K562 (cell line): ENCODE measurements around the gene CCNB1. TPM values are rescaled to one million over a fixed set of nuclear protein-coding genes. Genes with fewer than 3 reads are reported as not detected.

Experiments
- ATAC-seq: fragments of 200-7000 bp; cut with Tn5 transposase; 3 replicates; pipeline ENCODE4 v1.9.1; 2020; ENCODE audit warnings: moderate library complexity
- BruUV-seq: library from RNA; stranded (reverse); fragments of 400-500 nt; replicated peaks from 2 replicates; lab custom pipeline; 2021; lab: Mats Ljungman, UMichigan
- CTCF ChIA-PET: fragments of 300-600 bp; formaldehyde crosslinking; extraction: SDS; loops from one replicate; lab custom pipeline; 2021; ENCODE audit warnings: low intra/inter-chr PET ratio; lab: Yijun Ruan, JAX
- POLR2A ChIA-PET: fragments of 300-600, 350-650 bp; sonication (Branson Sonifier 250); formaldehyde crosslinking; extraction: SDS; loops from one replicate; lab custom pipeline; 2021; ENCODE audit warnings: antibody characterized with exemption, inconsistent platforms; lab: Yijun Ruan, JAX
- DNase-seq, 4 experiments: peaks; one replicate each; pipeline versions ENCODE4 v3.0.0 to v3.0.0-alpha.2; 2011 to 2018; ENCODE audit warnings: low spot score in 3 of 4, mixed read lengths in 3 of 4; ENCODE audit errors: extremely low read depth in 1 of 4
- FAIRE-seq: peaks from 2 replicates; lab custom pipeline; 2011; peaks lifted over from hg19 to GRCh38; lab: Jason Lieb, UNC
- H2AFZ ChIP-seq: 2 replicates; pipeline ENCODE4 v1.6.0; 2011; ENCODE audit warnings: low read depth, low read length, control low read depth, inconsistent platforms
- H3K27ac ChIP-seq: fragments of 200-600 bp; 3 replicates; pipeline ENCODE4 v1.8.0; 2011; ENCODE audit warnings: low read depth, mild to moderate bottlenecking, control low read depth, inconsistent platforms, low read length, moderate library complexity, mixed read lengths; ENCODE audit errors: extremely low read depth
- H3K27me3 ChIP-seq, 2 experiments: fragments of 300-600 bp in 1 of 2; 2 replicates in 1 of 2; 3 replicates in 1 of 2; pipeline versions ENCODE4 v1.6.0 to v1.8.0; 2011; ENCODE audit warnings: inconsistent platforms in 2 of 2, low read length in 2 of 2, mild to moderate bottlenecking in 1 of 2, mixed read lengths in 1 of 2, moderate library complexity in 1 of 2; ENCODE audit not compliant: control insufficient read depth in 2 of 2, insufficient read depth in 2 of 2
- H3K36me3 ChIP-seq: fragments of 300-600 bp; 3 replicates; pipeline ENCODE4 v1.8.0; 2011; ENCODE audit warnings: mild to moderate bottlenecking, low read length, inconsistent platforms; ENCODE audit not compliant: control insufficient read depth, insufficient read depth
- H3K4me1 ChIP-seq, 2 experiments: fragments of 200-600 bp in 1 of 2; replicated peaks in 1 of 2; 2 replicates in 1 of 2; 3 replicates in 1 of 2; pipeline versions ENCODE4 v1.5.1 to v1.8.0; 2011; ENCODE audit warnings: inconsistent platforms in 2 of 2, low read length in 2 of 2, mild to moderate bottlenecking in 1 of 2, mixed read lengths in 1 of 2, moderate library complexity in 1 of 2; ENCODE audit not compliant: control insufficient read depth in 2 of 2, insufficient read depth in 2 of 2
- H3K4me2 ChIP-seq: 2 replicates; pipeline ENCODE4 v1.6.1; 2011; ENCODE audit warnings: low read length, control low read depth, inconsistent platforms, mixed read lengths; ENCODE audit not compliant: insufficient read depth
- H3K4me3 ChIP-seq: fragments of 200-600 bp; sonication (generic), shearing (Covaris generic); 2 replicates; pipeline ENCODE4 v1.5.1; 2016; ENCODE audit warnings: control low read depth, inconsistent platforms
- H3K79me2 ChIP-seq: fragments of 200-600 bp; 3 replicates; pipeline ENCODE4 v1.8.0; 2011; ENCODE audit warnings: low read length, inconsistent platforms; ENCODE audit not compliant: control insufficient read depth, insufficient read depth
- H3K9ac ChIP-seq, 2 experiments: 2 replicates each; pipeline versions ENCODE4 v1.6.0 to v1.6.1; 2011; ENCODE audit warnings: low read depth in 2 of 2, low read length in 2 of 2, control low read depth in 1 of 2, inconsistent platforms in 1 of 2, mild to moderate bottlenecking in 1 of 2, mixed read lengths in 1 of 2; ENCODE audit not compliant: insufficient read depth in 1 of 2
- H3K9me1 ChIP-seq: one replicate; pipeline ENCODE4 v1.6.0; 2011; ENCODE audit warnings: inconsistent platforms, mild to moderate bottlenecking, low read length, moderate library complexity; ENCODE audit not compliant: control insufficient read depth, insufficient read depth
- H3K9me3 ChIP-seq: replicated peaks from 2 replicates; pipeline ENCODE4 v1.5.1; 2011; ENCODE audit warnings: low read depth, low read length, inconsistent platforms; ENCODE audit not compliant: control insufficient read depth, insufficient read depth
- H4K20me1 ChIP-seq: replicated peaks from 2 replicates; pipeline ENCODE4 v1.6.1; 2011; ENCODE audit warnings: low read length, inconsistent platforms, mixed read lengths; ENCODE audit not compliant: control insufficient read depth, insufficient read depth
- ARNT ChIP-seq, 2 experiments: fragments of 450-650 bp; IDR thresholded peaks; 2 replicates each; pipeline ENCODE4 v1.6.1; 2016; ENCODE audit warnings: mild to moderate bottlenecking in 1 of 2
- ETV6 ChIP-seq, 3 experiments: fragments of 150-350 bp in 1 of 3; sonication (generic) in 1 of 3; formaldehyde crosslinking in 1 of 3; IDR thresholded peaks; 2 replicates each; pipeline versions ENCODE4 v1.6.1 to v1.8.0; 2014 to 2022; ENCODE audit warnings: borderline replicate concordance in 2 of 3, low read depth in 2 of 3, antibody characterized with exemption in 1 of 3, low read length in 1 of 3, mild to moderate bottlenecking in 1 of 3, missing genetic modification reagents in 1 of 3
- MAFF ChIP-seq: IDR thresholded peaks from 2 replicates; pipeline ENCODE4 v1.6.1; 2012; ENCODE audit warnings: low read length, improper control_type of control experiment
- MAFK ChIP-seq: IDR thresholded peaks from 2 replicates; pipeline ENCODE4 v1.6.1; 2011; ENCODE audit warnings: low read length, improper control_type of control experiment
- MCM2 ChIP-seq: fragments of 450-650 bp; IDR thresholded peaks from 2 replicates; pipeline ENCODE4 v1.6.1; 2017; ENCODE audit warnings: low read depth, mild to moderate bottlenecking
- PHF20 ChIP-seq: fragments of 450-650 bp; IDR thresholded peaks from 2 replicates; pipeline ENCODE4 v1.6.1; 2018; ENCODE audit not compliant: partially characterized antibody
- POU5F1 ChIP-seq: fragments of 150-350 bp; IDR thresholded peaks from 2 replicates; pipeline ENCODE4 v1.6.1; 2014; ENCODE audit warnings: borderline replicate concordance, low read length, low read depth, mild to moderate bottlenecking; ENCODE audit not compliant: partially characterized antibody
- RBM17 ChIP-seq: fragments of 200-400 bp; formaldehyde crosslinking; IDR thresholded peaks from 2 replicates; pipeline ENCODE4 v1.6.1; 2017; ENCODE audit warnings: low read depth, mild to moderate bottlenecking, low read length, borderline replicate concordance
- RBM34 ChIP-seq: fragments of 200-400 bp; formaldehyde crosslinking; IDR thresholded peaks from 2 replicates; pipeline ENCODE4 v1.6.1; 2018; ENCODE audit warnings: low read length, borderline replicate concordance; ENCODE audit not compliant: insufficient read depth
- SIN3A ChIP-seq, 2 experiments: fragments of 150-350 bp in 1 of 2; IDR thresholded peaks; 2 replicates each; pipeline ENCODE4 v1.6.1; 2011 to 2016; ENCODE audit warnings: borderline replicate concordance in 2 of 2, low read depth in 2 of 2, low read length in 2 of 2, mild to moderate bottlenecking in 2 of 2, moderate library complexity in 2 of 2; ENCODE audit not compliant: control insufficient read depth in 1 of 2
- SP2 ChIP-seq: IDR thresholded peaks from 2 replicates; pipeline ENCODE4 v1.6.1; 2011; ENCODE audit warnings: mild to moderate bottlenecking, low read depth, low read length, moderate library complexity; ENCODE audit not compliant: poor library complexity, severe bottlenecking; ENCODE audit errors: extremely low read depth
- TAF1 ChIP-seq: IDR thresholded peaks from 2 replicates; pipeline ENCODE4 v1.6.1; 2011; ENCODE audit warnings: mild to moderate bottlenecking, low read length, moderate library complexity; ENCODE audit not compliant: insufficient read depth, control insufficient read depth, severe bottlenecking; ENCODE audit errors: extremely low read depth
- U2AF1 ChIP-seq: fragments of 200-400 bp; formaldehyde crosslinking; optimal IDR thresholded peaks from 2 replicates; pipeline ENCODE3; 2017; ENCODE audit warnings: mild to moderate bottlenecking, low read depth, low read length, moderate library complexity
- ZNF324 ChIP-seq: fragments of 250-450 bp; sonication (Bioruptor Pico); IDR thresholded peaks from 2 replicates; pipeline ENCODE4 v1.4.0; 2020; ENCODE audit warnings: mild to moderate bottlenecking
- WGBS: fragments of 100-300 bp; shearing (Covaris generic); methylation state at CpG from one replicate; pipeline ENCODE4 v1.1.6; 2016; ENCODE audit warnings: low coverage, mixed read lengths; ENCODE audit not compliant: insufficient coverage; ENCODE audit errors: missing lambda C conversion rate; 5-methylcytosine and 5-hydroxymethylcytosine counted together
- in situ Hi-C: fragments of 300-500 bp; cut with MboI; formaldehyde crosslinking; loops from 4 replicates; pipeline ENCODE4 v1.15.0; 2018; ENCODE audit warnings: inconsistent platforms, mixed read lengths
- intact Hi-C: fragments of 100-400 bp; cut with micrococcal nuclease; formaldehyde crosslinking; loops from 2 replicates; pipeline ENCODE4 v1.14.2; 2022
- polyA plus RNA-seq, 8 experiments: library from polyadenylated mRNA; depleted of rRNA in 4 of 8; stranded (reverse) in 5 of 8; unstranded in 3 of 8; fragments of >200 nt; fragmentation: Nextera tagmentation in 2 of 8; fragmentation: Illumina TruSeq in 1 of 8; extraction: Ambion mirVana in 2 of 8; extraction: Trizol in 1 of 8; gene quantifications; 2 replicates each; pipeline versions ENCODE4 v1.2.1 to v1.2.3, GENCODE V29; 2011 to 2014; ENCODE audit warnings: inconsistent platforms in 1 of 8, missing spikeins in 1 of 8
- total RNA-seq, 7 experiments: library from RNA; depleted of rRNA in 6 of 7; stranded (reverse); fragments of >200 nt in 6 of 7; fragmentation: Illumina TruSeq in 2 of 7; extraction: Trizol in 2 of 7; gene quantifications; 2 replicates each; pipeline versions ENCODE4 v1.2.1 to v1.2.3, GENCODE V29; 2011 to 2021; ENCODE audit warnings: low replicate concordance in 1 of 7
- TF ChIP-seq, protein P1 (sequence below): fragments of 450-650 bp; formaldehyde crosslinking; IDR thresholded peaks from 2 replicates; pipeline ENCODE4 v1.4.0; 2022; ENCODE audit warnings: mild to moderate bottlenecking, moderate library complexity
- TF ChIP-seq, protein P2 (sequence below): sonication (generic); formaldehyde crosslinking; IDR thresholded peaks from 2 replicates; pipeline ENCODE4 v1.8.0; 2023; ENCODE audit warnings: missing genetic modification reagents, mild to moderate bottlenecking, borderline replicate concordance

The CCNB1 gene
- total and polyA plus RNA-seq, 9 of the 15 experiments (the other 6 are each of a cell fraction or from before 2014, with no cell fraction given): 165 to 679 (median 271) TPM

DNA sequence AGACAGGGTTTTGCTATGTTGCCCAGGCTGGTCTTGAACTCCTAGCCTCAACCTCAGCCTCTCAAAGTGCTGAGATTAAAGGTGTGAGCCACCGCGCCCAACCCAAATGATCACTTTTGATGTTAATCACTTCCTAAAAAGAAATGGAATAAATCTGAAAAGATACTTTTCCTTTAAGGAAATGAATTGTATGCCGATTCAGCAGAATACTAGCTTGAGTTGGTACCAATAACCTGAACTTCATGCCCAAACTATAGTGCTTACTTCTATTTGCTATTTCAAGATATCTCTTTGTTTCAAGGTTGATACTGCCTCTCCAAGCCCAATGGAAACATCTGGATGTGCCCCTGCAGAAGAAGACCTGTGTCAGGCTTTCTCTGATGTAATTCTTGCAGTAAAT lies 4.0 kb downstream of the CCNB1 start:
- no peaks in the 10 kb centered on the region for H3K9me3 ChIP-seq
- ATAC-seq: no peak
- H3K4me3 ChIP-seq: no peak overlapping the region
- no peaks in the 10 kb centered on the region for H3K27me3 ChIP-seq
- H2AFZ ChIP-seq: no peak overlapping the region
- no peaks in the 10 kb centered on the region for H3K9me1 ChIP-seq
- H4K20me1 ChIP-seq: no peaks in the 10 kb centered on the region
- intact Hi-C loops: no loop called here
- no peak for DNase-seq
- H3K79me2 ChIP-seq: peaks cover 54% of the 10 kb centered on the region
- WGBS: 100% methylated on average over 3 of the region's 3 CpGs
- in situ Hi-C loops: no loop called here
- no TSS peak for BruUV-seq
- peaks cover 78% of the 10 kb centered on the region for H3K36me3 ChIP-seq
- POLR2A ChIA-PET: no interaction called here
- H3K4me2 ChIP-seq: no peak overlapping the region
- FAIRE-seq: no peak
- CTCF ChIA-PET: interaction anchor here (0.6 kb wide), 1 partner anchor 8 kb away, joined by 5 read pairs; no protein-coding TSS in a partner anchor
- no peak overlapping the region for H3K27ac ChIP-seq
- no peak overlapping the region for H3K9ac ChIP-seq
- peaks cover 4 to 8% of the 10 kb centered on the region in 2 experiments; a peak in 4 of 5 replicates for H3K4me1 ChIP-seq
- TF ChIP-seq, protein P1, sequence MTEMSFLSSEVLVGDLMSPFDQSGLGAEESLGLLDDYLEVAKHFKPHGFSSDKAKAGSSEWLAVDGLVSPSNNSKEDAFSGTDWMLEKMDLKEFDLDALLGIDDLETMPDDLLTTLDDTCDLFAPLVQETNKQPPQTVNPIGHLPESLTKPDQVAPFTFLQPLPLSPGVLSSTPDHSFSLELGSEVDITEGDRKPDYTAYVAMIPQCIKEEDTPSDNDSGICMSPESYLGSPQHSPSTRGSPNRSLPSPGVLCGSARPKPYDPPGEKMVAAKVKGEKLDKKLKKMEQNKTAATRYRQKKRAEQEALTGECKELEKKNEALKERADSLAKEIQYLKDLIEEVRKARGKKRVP (CRISPR knock-in tag): no peak
- no peak for TF ChIP-seq U2AF1
- TF ChIP-seq MAFF: peak; percentile 71
- no peak for TF ChIP-seq ETV6 (IDR thresholded peaks at IDR 0.05; ENCODE audit: borderline replicate concordance in 1 of 2, low read depth in 2 of 2, low read length in 1 of 2)
- no peak for TF ChIP-seq ETV6 (CRISPR knock-in tag; IDR thresholded peaks at IDR 0.05; ENCODE audit: borderline replicate concordance)
- no peak for TF ChIP-seq RBM34
- TF ChIP-seq PHF20: no peak
- TF ChIP-seq, protein P2, sequence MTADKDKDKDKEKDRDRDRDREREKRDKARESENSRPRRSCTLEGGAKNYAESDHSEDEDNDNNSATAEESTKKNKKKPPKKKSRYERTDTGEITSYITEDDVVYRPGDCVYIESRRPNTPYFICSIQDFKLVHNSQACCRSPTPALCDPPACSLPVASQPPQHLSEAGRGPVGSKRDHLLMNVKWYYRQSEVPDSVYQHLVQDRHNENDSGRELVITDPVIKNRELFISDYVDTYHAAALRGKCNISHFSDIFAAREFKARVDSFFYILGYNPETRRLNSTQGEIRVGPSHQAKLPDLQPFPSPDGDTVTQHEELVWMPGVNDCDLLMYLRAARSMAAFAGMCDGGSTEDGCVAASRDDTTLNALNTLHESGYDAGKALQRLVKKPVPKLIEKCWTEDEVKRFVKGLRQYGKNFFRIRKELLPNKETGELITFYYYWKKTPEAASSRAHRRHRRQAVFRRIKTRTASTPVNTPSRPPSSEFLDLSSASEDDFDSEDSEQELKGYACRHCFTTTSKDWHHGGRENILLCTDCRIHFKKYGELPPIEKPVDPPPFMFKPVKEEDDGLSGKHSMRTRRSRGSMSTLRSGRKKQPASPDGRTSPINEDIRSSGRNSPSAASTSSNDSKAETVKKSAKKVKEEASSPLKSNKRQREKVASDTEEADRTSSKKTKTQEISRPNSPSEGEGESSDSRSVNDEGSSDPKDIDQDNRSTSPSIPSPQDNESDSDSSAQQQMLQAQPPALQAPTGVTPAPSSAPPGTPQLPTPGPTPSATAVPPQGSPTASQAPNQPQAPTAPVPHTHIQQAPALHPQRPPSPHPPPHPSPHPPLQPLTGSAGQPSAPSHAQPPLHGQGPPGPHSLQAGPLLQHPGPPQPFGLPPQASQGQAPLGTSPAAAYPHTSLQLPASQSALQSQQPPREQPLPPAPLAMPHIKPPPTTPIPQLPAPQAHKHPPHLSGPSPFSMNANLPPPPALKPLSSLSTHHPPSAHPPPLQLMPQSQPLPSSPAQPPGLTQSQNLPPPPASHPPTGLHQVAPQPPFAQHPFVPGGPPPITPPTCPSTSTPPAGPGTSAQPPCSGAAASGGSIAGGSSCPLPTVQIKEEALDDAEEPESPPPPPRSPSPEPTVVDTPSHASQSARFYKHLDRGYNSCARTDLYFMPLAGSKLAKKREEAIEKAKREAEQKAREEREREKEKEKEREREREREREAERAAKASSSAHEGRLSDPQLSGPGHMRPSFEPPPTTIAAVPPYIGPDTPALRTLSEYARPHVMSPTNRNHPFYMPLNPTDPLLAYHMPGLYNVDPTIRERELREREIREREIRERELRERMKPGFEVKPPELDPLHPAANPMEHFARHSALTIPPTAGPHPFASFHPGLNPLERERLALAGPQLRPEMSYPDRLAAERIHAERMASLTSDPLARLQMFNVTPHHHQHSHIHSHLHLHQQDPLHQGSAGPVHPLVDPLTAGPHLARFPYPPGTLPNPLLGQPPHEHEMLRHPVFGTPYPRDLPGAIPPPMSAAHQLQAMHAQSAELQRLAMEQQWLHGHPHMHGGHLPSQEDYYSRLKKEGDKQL: no peak
- no peak for TF ChIP-seq TAF1
- TF ChIP-seq SP2: no peak
- no peak for TF ChIP-seq RBM17
- TF ChIP-seq POU5F1: no peak
- TF ChIP-seq ARNT (IDR thresholded peaks at IDR 0.05): no peak
- no peak for TF ChIP-seq ZNF324 (CRISPR knock-in tag)
- TF ChIP-seq SIN3A (IDR thresholded peaks at IDR 0.05; ENCODE audit: borderline replicate concordance in 2 of 2, control insufficient read depth in 1 of 2, low read depth in 2 of 2, low read length in 2 of 2): no peak
- no peak for TF ChIP-seq MCM2
- TF ChIP-seq MAFK: peak; percentile 69; the same call in 1 of the 2 replicates
